Myocyte (in vitro differentiated cells): Measurements from ENCODE around the gene PCDH1. TPM values are rescaled to one million over a fixed set of nuclear protein-coding genes. Genes with fewer than 3 reads are reported as not detected.
"Not testable (repeated sequence)": the region's sequence is repeated elsewhere in the genome, so short reads cannot be mapped to it uniquely, and the experiment has no call there.

ENCODE experiments used
- DNase-seq: peaks from one replicate; pipeline ENCODE4 v3.0.0-alpha.2; 2012; ENCODE audit warnings: low read depth
- polyA plus RNA-seq: library from polyadenylated mRNA; unstranded; fragments of >200 nt; gene quantifications from one replicate; pipeline ENCODE4 v1.2.1, GENCODE V29; 2012; ENCODE audit warnings: missing spikeins
- total RNA-seq: library from RNA; depleted of rRNA; stranded (reverse); fragments of >200 nt; gene quantifications from 2 replicates; pipeline ENCODE4 v1.2.3, GENCODE V29; 2014

The PCDH1 gene
- 0.11 and 0.42 TPM in 2 replicates for total RNA-seq
- polyA plus RNA-seq: 0.54 TPM

- peak; percentile 41 for DNase-seq
These were observed at the start of gene PCDH1 for GRCh38 chr5:141878186-141878710. TSS of gene PCDH1 (minus strand) at chr5:141878410. CDS start at chr5:141878262, 148 bp downstream.

- DNase-seq: no peak
These were observed 48.2 kb upstream of the PCDH1 start for GRCh38 chr5:141926434-141926833.

GRCh38 chr5:141923448-141924313 lies 45.5 kb upstream of the PCDH1 start, which contains the start of gene DELE1:
TSS of gene DELE1 (plus strand) at chr5:141923871. CDS start at chr5:141923942, 71 bp downstream.
- peak; percentile 95 for DNase-seq

GRCh38 chr5:141922827-141923447 lies 44.7 kb upstream of the PCDH1 start:
- DNase-seq: not testable (repeated sequence)

- peak; percentile 52 for DNase-seq
These were observed 42.6 kb upstream of the PCDH1 start for GRCh38 chr5:141920771-141921170.

GRCh38 chr5:141919218-141920119 lies 41.3 kb upstream of the PCDH1 start:
- no peak for DNase-seq

- DNase-seq: no peak
These were observed 39.5 kb upstream of the PCDH1 start for GRCh38 chr5:141917760-141918159.

GRCh38 chr5:141916522-141916921 lies 38.3 kb upstream of the PCDH1 start:
- no peak for DNase-seq

- no peak for DNase-seq
These were observed 37.7 kb upstream of the PCDH1 start for GRCh38 chr5:141915881-141916336.

- DNase-seq: no peak
These were observed 36.6 kb upstream of the PCDH1 start for GRCh38 chr5:141914797-141915196.

- peak; percentile 33 for DNase-seq
These were observed 36.1 kb upstream of the PCDH1 start for GRCh38 chr5:141914199-141914743.

- DNase-seq: no peak
These were observed 35.5 kb upstream of the PCDH1 start for GRCh38 chr5:141913560-141914198.

GRCh38 chr5:141910271-141910673 lies 32.1 kb upstream of the PCDH1 start:
- no peak for DNase-seq

- DNase-seq: no peak
These were observed 31.0 kb upstream of the PCDH1 start for GRCh38 chr5:141909212-141909611.

- DNase-seq: no peak
These were observed 30.6 kb upstream of the PCDH1 start for GRCh38 chr5:141908796-141909195.

GRCh38 chr5:141906972-141907371 lies 28.8 kb upstream of the PCDH1 start:
- DNase-seq: no peak

- DNase-seq: no peak
These were observed 28.3 kb upstream of the PCDH1 start for GRCh38 chr5:141906517-141906916.

- DNase-seq: no peak
These were observed 26.3 kb upstream of the PCDH1 start for GRCh38 chr5:141904551-141904950.

- DNase-seq: no peak
These were observed 25.1 kb upstream of the PCDH1 start for GRCh38 chr5:141903261-141903660.
